ENCODE data around the gene HDDC2. TPM values are rescaled to one million over a fixed set of nuclear protein-coding genes. Genes with fewer than 3 reads are reported as not detected.
A peak's percentile ranks its signal among the peaks of the same experiment; 100 is the strongest.

HDDC2 gene
- total RNA-seq, 1 donor from 2014 or later = 102 TPM

- no peaks in the 10 kb centered on the region for H3K27me3 Mint-ChIP-seq (ENCODE audit: low read depth)
- no peak for TF ChIP-seq CTCF (IDR thresholded peaks at IDR 0.05; ENCODE audit: unreplicated experiment)
- peaks cover 12% of the 10 kb centered on the region for H3K9me3 Mint-ChIP-seq
- H3K36me3 Mint-ChIP-seq = peaks cover 2% of the 10 kb centered on the region
- no peak overlapping the region for H3K27ac Mint-ChIP-seq
- H3K4me3 Mint-ChIP-seq = no peak overlapping the region
- DNase-seq (ENCODE audit: low spot score in 2 of 2, unreplicated experiment in 2 of 2) = no peak
- H3K4me1 Mint-ChIP-seq = peaks cover 35% of the 10 kb centered on the region
Observed at GRCh38 chr6:125304970-125305660, 3.3 kb upstream of the HDDC2 start.

- H3K4me1 Mint-ChIP-seq = peaks cover 45% of the 10 kb centered on the region
- no peaks in the 10 kb centered on the region for H3K27me3 Mint-ChIP-seq (ENCODE audit: low read depth)
- H3K4me3 Mint-ChIP-seq = no peak overlapping the region
- no peak for DNase-seq (ENCODE audit: low spot score in 2 of 2, unreplicated experiment in 2 of 2)
- TF ChIP-seq CTCF (IDR thresholded peaks at IDR 0.05; ENCODE audit: unreplicated experiment) = no peak
- H3K27ac Mint-ChIP-seq = peak overlapping the region; percentile 31
- H3K36me3 Mint-ChIP-seq = peaks cover 10% of the 10 kb centered on the region
- peaks cover 12% of the 10 kb centered on the region for H3K9me3 Mint-ChIP-seq
Observed at GRCh38 chr6:125303512-125303854, 1.7 kb upstream of the HDDC2 start.

- Mint-ChIP-seq H3K36me3 (peaks cover 14% of the 10 kb centered on the region), H3K27ac (no peak overlapping the region), H3K4me1 (peaks cover 46% of the 10 kb centered on the region), H3K9me3 (peaks cover 12% of the 10 kb centered on the region), H3K27me3 (ENCODE audit: low read depth) (no peaks in the 10 kb centered on the region), H3K4me3 (peak overlapping the region; percentile 77)
- no peak for DNase-seq (ENCODE audit: low spot score in 2 of 2, unreplicated experiment in 2 of 2)
- TF ChIP-seq CTCF (IDR thresholded peaks at IDR 0.05; ENCODE audit: unreplicated experiment) = no peak
Observed at GRCh38 chr6:125302840-125303511, 1.2 kb upstream of the HDDC2 start.

- DNase-seq (ENCODE audit: low spot score in 2 of 2, unreplicated experiment in 2 of 2) = no peak
- Mint-ChIP-seq H3K27me3 (ENCODE audit: low read depth) (no peaks in the 10 kb centered on the region), H3K4me3 (peak overlapping the region; percentile 77), H3K9me3 (peaks cover 12% of the 10 kb centered on the region), H3K27ac (peak overlapping the region; percentile 90), H3K4me1 (peaks cover 37% of the 10 kb centered on the region), H3K36me3 (peaks cover 26% of the 10 kb centered on the region)
- TF ChIP-seq CTCF (IDR thresholded peaks at IDR 0.05; ENCODE audit: unreplicated experiment) = no peak
Observed at GRCh38 chr6:125300992-125301434, 754 bp downstream of the HDDC2 start.

- peaks cover 49% of the 10 kb centered on the region for H3K4me1 Mint-ChIP-seq
- peak overlapping the region; percentile 90 for H3K27ac Mint-ChIP-seq
- peaks cover 37% of the 10 kb centered on the region for H3K36me3 Mint-ChIP-seq
- H3K27me3 Mint-ChIP-seq (ENCODE audit: low read depth) = no peaks in the 10 kb centered on the region
- TF ChIP-seq CTCF (IDR thresholded peaks at IDR 0.05; ENCODE audit: unreplicated experiment) = no peak
- H3K9me3 Mint-ChIP-seq = peaks cover under 1% of the 10 kb centered on the region
- peak overlapping the region; percentile 77 for H3K4me3 Mint-ChIP-seq
- no peak for DNase-seq (ENCODE audit: low spot score in 2 of 2, unreplicated experiment in 2 of 2)
Observed at GRCh38 chr6:125299257-125299656, 2.5 kb downstream of the HDDC2 start.
